AG04450 (cell line): ENCODE measurements around the gene CENPW. TPM values are rescaled to one million over a fixed set of nuclear protein-coding genes. Genes with fewer than 3 reads are reported as not detected.

Experiments
- CTCF ChIA-PET: fragments of 300-600, 350-600 bp; formaldehyde crosslinking; extraction: SDS; loops from one replicate; lab custom pipeline; 2022; ENCODE audit warnings: antibody characterized with exemption, inconsistent platforms; lab: Charles Lee
- POLR2A ChIA-PET: fragments of 350-600 bp; formaldehyde crosslinking; extraction: SDS; loops from one replicate; lab custom pipeline; 2021; ENCODE audit warnings: antibody characterized with exemption, inconsistent platforms; lab: Yijun Ruan, JAX
- DNase-seq: peaks from one replicate; pipeline ENCODE4 v3.0.0-alpha.2; 2011; ENCODE audit warnings: low read depth, low spot score
- H3K27ac ChIP-seq: one replicate; pipeline ENCODE4 v1.5.1; 2012; ENCODE audit warnings: low read depth, low read length, control low read depth
- H3K27me3 ChIP-seq: one replicate; pipeline ENCODE4 v1.6.0; 2012; ENCODE audit warnings: low read length; ENCODE audit not compliant: control insufficient read depth, insufficient read depth
- H3K4me3 ChIP-seq: 2 replicates; pipeline ENCODE4 v1.5.1; 2011; ENCODE audit warnings: mild to moderate bottlenecking, low read depth, low read length, control low read depth
- H3K9me3 ChIP-seq: 2 replicates; pipeline ENCODE4 v1.5.1; 2012; ENCODE audit warnings: low read length; ENCODE audit not compliant: control insufficient read depth, insufficient read depth
- polyA plus RNA-seq: library from polyadenylated mRNA; depleted of rRNA; stranded (reverse); fragments of >200 nt; gene quantifications from 2 replicates; pipeline ENCODE4 v1.2.3, GENCODE V29; 2011
- TF ChIP-seq, protein P1 (sequence below): IDR thresholded peaks from 2 replicates; pipeline ENCODE4 v1.5.1; 2011; ENCODE audit warnings: low read depth, low read length, control low read depth, inconsistent platforms

The CENPW gene
- polyA plus RNA-seq, 1 experiment = 10.6 TPM

- no peaks in the 10 kb centered on the region for H3K27me3 ChIP-seq
- no peak overlapping the region for H3K27ac ChIP-seq
- no peak for DNase-seq
- ChIA-PET CTCF (interaction anchor here (1.7 kb wide), 1 partner anchor 9 kb away, joined by 15 read pairs; no protein-coding TSS in a partner anchor), POLR2A (no interaction called here)
- TF ChIP-seq, protein P1, sequence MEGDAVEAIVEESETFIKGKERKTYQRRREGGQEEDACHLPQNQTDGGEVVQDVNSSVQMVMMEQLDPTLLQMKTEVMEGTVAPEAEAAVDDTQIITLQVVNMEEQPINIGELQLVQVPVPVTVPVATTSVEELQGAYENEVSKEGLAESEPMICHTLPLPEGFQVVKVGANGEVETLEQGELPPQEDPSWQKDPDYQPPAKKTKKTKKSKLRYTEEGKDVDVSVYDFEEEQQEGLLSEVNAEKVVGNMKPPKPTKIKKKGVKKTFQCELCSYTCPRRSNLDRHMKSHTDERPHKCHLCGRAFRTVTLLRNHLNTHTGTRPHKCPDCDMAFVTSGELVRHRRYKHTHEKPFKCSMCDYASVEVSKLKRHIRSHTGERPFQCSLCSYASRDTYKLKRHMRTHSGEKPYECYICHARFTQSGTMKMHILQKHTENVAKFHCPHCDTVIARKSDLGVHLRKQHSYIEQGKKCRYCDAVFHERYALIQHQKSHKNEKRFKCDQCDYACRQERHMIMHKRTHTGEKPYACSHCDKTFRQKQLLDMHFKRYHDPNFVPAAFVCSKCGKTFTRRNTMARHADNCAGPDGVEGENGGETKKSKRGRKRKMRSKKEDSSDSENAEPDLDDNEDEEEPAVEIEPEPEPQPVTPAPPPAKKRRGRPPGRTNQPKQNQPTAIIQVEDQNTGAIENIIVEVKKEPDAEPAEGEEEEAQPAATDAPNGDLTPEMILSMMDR = no peak
- H3K4me3 ChIP-seq = no peak overlapping the region
- H3K9me3 ChIP-seq = no peaks in the 10 kb centered on the region
These were observed 12.0 kb downstream of the CENPW start for GRCh38 chr6:126351960-126352359.

- H3K4me3 ChIP-seq = no peak overlapping the region
- ChIA-PET CTCF (interaction anchor here (1.7 kb wide), 1 partner anchor 8 kb away, joined by 15 read pairs; no protein-coding TSS in a partner anchor), POLR2A (no interaction called here)
- H3K27me3 ChIP-seq = no peaks in the 10 kb centered on the region
- no peak for DNase-seq
- TF ChIP-seq, protein P1 = no peak
- no peak overlapping the region for H3K27ac ChIP-seq
- H3K9me3 ChIP-seq = no peaks in the 10 kb centered on the region
These were observed 12.6 kb downstream of the CENPW start for GRCh38 chr6:126352514-126352913.

- Histone ChIP-seq H3K27ac (no peak overlapping the region), H3K9me3 (no peaks in the 10 kb centered on the region), H3K4me3 (no peak overlapping the region), H3K27me3 (no peaks in the 10 kb centered on the region)
- TF ChIP-seq, protein P1 = no peak
- ChIA-PET POLR2A (no interaction called here), CTCF (no interaction called here)
- DNase-seq = no peak
These were observed 16.6 kb downstream of the CENPW start for GRCh38 chr6:126356526-126356925.

DNA sequence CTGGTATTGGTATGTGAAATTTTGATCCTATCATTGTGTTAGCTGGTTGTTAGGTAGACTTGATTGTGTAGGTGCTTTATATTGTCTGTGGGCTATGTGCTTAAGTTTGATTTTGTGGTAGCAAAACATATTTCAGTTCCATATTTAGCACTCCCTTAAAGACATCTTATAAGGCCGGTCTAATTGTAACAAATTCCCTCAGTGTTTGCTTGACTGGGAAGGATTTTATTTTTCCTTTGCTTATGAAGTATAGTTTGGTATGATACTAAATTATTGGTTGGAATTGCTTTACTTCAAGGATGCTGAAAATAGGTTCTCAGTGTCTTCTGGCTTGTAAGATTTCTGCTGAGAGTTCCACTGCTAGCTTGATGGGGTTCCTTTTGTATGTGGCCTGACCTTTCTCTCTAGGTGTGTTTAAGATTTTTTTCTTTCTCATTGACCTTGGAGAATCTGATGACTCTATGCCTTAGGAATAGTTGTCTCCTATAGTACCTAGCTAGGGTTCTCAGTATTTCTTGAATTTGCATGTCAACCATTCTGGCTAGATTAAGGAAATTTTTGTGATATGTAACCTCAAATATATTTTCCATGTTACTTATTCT, 20.1 kb downstream of the CENPW start:
- no peaks in the 10 kb centered on the region for H3K9me3 ChIP-seq
- ChIA-PET POLR2A (interaction anchor here (0.7 kb wide), 1 partner anchor 907 kb away, joined by 3 read pairs; the partner anchor contains the start of gene RNF146), CTCF (interaction anchor here (0.7 to 4.0 kb wide), 24 partner anchors 8 to 907 kb away, joined by 3 to 24 read pairs (median 4); partner anchors contain the start of genes CENPW and RNF146)
- TF ChIP-seq, protein P1 = no peak
- no peak overlapping the region for H3K4me3 ChIP-seq
- no peaks in the 10 kb centered on the region for H3K27me3 ChIP-seq
- DNase-seq = no peak
- H3K27ac ChIP-seq = no peak overlapping the region

DNA sequence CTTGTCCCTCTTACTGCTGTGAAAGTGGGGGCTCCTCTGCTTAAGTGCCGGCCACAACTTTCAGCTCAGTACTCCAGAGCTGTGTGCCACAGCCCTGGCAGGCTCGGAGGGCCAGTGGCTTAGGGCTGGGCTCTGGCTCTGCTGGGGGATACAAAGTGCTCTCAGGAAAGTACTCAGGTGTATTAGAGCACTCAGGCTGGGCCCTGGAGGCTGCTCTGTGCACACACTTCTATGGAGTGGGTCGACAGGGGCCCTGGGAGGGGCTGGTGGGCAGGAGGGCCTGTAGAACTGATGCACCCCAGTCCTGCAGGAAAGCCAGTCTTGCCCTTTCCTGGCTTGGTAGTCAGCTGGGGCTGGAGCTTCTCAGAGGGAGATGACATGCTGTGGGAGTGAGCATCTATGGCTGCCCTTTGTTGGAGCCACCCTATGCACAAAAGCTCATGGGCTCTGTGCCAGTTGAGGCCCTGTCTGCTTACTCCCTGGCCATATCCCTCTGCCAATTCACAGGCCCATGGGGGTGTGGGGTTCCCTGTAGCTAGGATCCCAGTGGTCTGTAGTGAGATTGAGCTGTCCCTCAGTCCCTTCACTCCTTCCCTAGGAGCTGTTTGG, 22.0 kb downstream of the CENPW start:
- no peak overlapping the region for H3K27ac ChIP-seq
- no peaks in the 10 kb centered on the region for H3K27me3 ChIP-seq
- TF ChIP-seq, protein P1 = no peak
- H3K9me3 ChIP-seq = no peaks in the 10 kb centered on the region
- ChIA-PET CTCF (interaction anchor here (0.8 to 4.0 kb wide), 13 partner anchors 9 to 768 kb away, joined by 3 to 24 read pairs (median 4); partner anchors contain the start of gene CENPW), POLR2A (no interaction called here)
- H3K4me3 ChIP-seq = no peak overlapping the region
- no peak for DNase-seq
